GM10266 (cell line): ENCODE data around the gene KRTAP12-1.
"Not testable (repeated sequence)": the region's sequence is repeated elsewhere in the genome, so short reads cannot be mapped to it uniquely, and the experiment has no call there.

Source experiments
- DNase-seq: peaks from one replicate; pipeline ENCODE4 v3.0.0; 2012; ENCODE audit errors: extremely low spot score
- TF ChIP-seq, protein P1 (sequence below): IDR thresholded peaks from 2 replicates; pipeline ENCODE4 v1.5.1; 2012; ENCODE audit warnings: mild to moderate bottlenecking, low read depth; ENCODE audit not compliant: control insufficient read depth, insufficient read depth; ENCODE audit errors: missing control alignments

KRTAP12-1 gene

DNA sequence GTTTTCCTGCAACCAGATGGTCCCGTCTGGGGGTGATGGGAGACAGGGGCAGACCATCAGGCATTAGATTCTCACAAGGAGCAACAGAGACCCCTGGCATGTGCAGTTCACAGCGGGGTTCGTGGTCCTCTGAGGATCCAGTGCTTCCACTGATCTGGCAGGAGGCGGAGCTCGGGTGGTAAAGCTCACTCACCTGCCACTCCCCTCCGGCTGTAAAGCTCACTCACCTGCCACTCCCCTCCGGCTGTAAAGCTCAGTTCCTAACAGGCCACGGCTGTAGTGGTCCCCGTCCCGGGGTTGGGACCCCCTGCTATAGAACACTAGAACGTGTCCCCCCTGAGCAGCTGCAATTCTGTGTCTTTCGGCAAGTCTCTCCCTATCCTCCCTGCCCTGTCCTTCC is 19.6 kb upstream of the KRTAP12-1 start:
- TF ChIP-seq, protein P1, sequence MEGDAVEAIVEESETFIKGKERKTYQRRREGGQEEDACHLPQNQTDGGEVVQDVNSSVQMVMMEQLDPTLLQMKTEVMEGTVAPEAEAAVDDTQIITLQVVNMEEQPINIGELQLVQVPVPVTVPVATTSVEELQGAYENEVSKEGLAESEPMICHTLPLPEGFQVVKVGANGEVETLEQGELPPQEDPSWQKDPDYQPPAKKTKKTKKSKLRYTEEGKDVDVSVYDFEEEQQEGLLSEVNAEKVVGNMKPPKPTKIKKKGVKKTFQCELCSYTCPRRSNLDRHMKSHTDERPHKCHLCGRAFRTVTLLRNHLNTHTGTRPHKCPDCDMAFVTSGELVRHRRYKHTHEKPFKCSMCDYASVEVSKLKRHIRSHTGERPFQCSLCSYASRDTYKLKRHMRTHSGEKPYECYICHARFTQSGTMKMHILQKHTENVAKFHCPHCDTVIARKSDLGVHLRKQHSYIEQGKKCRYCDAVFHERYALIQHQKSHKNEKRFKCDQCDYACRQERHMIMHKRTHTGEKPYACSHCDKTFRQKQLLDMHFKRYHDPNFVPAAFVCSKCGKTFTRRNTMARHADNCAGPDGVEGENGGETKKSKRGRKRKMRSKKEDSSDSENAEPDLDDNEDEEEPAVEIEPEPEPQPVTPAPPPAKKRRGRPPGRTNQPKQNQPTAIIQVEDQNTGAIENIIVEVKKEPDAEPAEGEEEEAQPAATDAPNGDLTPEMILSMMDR, result no peak
- no peak for DNase-seq

DNA sequence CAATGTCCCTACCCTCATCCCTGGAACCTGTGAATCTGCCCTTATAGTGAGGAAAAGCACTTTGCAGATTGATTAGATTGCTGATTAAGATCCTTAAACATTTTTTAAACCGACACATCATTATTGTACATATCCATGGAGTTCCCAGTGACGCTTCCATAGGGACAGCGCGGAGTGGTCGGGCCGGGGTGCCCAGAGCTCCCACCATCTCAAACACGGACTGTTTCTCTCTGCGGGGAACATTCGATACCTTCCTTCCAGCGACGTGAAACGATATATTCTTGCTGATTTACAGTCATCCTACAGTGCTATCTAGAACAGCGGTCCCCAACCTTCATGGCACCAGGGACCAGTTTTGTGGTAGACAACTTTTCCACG is 19.0 kb upstream of the KRTAP12-1 start:
- TF ChIP-seq, protein P1, result no peak
- DNase-seq, result no peak

DNA sequence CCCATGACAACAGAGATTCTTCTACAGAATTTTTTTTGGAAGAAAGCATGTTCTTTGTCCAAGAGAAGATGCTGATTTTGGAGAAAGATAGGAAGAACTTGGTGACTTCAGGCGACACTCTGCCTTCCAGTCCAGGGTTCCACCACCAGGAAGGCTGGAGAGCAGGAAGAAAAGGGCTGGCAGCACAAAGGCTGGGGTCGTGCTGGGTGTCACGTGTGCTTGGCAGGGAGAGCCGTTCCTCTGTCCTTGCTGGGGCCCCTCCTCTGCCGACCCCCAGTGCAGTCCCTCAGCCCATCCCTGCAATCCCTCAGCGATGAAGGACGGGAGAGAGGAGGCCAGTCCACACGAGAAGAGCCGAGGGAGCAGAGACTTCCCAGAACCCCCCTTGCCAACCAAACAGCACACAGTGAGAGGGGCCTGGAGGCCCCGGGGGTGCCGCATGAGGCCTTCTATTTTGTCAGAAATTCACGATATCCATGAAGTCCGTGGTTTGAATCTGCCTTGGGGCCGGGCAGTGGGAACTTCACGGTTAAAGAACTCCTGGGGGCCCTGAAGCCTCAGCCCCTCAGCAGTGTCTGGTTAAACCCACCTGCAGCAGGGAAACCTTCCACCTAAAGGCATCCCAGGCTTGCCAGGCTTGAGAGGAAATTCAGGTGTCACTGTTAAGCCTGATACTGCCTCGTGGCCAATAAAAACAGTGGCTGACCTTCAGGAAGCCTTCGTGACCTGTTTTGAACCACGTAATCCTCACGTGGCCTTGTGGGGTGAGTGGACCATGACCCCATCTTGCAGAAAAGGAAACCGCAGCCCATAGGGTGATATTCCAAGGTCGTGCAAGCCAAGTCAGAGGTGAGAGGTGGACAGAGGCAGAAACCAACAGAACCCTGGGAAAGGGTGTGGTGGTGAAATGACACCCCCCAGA is 18.4 kb upstream of the KRTAP12-1 start:
- TF ChIP-seq, protein P1, result no peak
- no peak for DNase-seq

DNA sequence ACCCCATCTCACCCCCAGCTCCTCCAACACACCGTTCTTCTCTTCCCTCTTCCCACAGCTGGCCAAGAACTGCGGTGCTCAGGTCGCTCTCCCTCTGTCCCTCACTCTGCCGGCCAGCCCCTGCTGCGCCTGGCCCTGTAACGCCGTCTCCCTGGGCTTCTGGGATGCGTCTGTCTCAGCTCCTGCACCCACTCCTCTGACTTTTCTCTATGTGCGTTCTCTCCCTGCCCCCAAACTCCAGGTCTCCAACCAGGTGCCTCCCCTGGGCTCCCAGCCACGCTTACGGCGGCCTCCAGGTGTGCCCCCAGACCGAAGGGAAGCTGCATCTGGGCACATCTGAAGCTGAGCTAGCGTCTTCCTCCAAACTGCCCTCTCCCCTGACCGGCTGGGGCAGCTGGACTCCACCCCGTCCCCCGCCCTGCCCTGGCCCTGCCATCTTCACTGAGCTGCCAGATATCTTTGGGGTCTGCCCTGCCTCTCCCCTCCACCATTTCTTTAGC is 17.6 kb upstream of the KRTAP12-1 start:
- DNase-seq, result no peak
- TF ChIP-seq, protein P1, result no peak

DNA sequence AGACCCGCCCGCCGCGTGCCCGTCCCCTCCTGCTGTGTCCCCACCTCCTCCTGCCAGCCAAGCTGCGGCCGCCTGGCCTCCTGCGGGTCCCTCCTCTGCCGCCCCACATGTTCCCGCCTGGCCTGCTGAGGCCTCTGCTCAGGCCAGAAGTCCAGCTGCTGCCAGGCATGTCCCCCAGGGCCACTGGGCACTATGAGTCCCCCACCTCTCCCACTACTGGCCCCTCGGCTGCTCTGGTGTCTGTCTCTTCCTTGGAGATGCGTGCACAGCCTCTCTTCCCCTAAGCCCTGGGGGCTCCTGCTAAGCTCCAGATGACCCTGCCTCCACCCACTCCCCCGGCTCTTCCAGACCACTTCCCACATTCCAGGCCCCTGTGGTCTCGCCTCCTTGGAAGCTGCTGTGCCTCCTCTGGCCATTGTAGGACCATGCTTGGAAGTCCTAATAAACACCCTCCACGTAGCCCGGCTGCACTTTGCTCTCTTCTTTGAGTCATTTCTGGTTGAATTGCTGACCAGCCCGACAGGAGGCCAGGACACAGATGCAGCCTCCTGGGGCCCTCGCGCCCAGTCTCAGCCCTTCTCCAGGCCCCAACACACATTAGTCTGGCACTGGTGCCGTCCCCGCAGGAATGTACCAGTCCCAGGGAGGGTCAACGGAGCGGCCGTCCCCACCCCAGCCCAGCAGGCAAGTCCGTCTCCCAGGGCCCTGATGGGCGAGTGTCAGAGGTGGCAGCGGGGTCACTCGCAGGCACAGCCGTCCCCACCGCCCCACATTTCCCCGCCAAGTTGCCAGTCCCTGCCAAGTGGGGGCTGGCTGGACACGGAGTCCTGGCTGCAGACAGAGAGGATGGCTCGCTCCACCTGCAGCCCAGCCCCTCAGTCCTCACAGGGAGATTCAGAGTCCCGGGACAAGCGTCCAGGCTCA is 16.1 kb upstream of the KRTAP12-1 start:
- no peak for DNase-seq
- TF ChIP-seq, protein P1, result no peak

DNA sequence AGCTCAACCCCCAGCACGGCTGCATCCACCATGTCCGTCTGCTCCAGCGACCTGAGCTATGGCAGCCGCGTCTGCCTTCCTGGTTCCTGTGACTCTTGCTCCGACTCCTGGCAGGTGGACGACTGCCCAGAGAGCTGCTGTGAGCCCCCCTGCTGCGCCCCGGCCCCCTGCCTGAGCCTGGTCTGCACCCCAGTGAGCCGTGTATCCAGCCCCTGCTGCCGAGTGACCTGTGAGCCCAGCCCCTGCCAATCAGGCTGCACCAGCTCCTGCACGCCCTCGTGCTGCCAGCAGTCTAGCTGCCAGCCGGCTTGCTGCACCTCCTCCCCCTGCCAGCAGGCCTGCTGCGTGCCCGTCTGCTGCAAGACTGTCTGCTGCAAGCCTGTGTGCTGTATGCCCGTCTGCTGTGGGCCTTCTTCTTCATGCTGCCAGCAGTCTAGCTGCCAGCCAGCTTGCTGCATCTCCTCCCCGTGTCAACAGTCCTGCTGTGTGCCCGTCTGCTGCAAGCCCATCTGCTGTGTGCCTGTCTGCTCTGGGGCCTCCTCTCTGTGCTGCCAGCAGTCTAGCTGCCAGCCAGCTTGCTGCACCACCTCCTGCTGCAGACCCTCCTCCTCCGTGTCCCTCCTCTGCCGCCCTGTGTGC is 15.3 kb upstream of the KRTAP12-1 start, which contains the start of gene KRTAP10-12:
KRTAP10-12 (plus strand) TSS at position 1 of the 639 bp plus-strand sequence; CDS start at position 31, 30 bp downstream.
- DNase-seq, result not testable (repeated sequence)

DNA sequence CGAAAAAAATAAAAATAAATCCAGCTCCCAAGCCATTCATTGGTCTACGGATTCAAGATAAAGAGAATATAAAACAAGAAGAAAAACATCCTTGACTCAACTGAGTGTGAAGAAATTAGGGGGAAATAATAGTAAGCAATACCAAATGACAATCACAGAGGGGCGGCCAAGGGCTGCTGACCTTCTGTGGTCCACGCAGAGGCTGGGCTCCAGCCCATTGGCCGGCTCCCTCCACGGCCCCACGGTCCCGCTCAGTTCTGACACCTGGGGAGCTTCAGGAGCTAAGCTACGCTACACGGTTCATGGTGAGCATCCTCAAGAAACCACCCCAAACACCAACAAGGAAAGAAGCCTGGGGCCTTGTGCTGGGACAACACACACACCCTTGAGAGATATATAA is 14.6 kb upstream of the KRTAP12-1 start:
- DNase-seq, result no peak
- TF ChIP-seq, protein P1, result no peak
